ENCODE results near the gene SLC27A6.

The SLC27A6 gene

DNA sequence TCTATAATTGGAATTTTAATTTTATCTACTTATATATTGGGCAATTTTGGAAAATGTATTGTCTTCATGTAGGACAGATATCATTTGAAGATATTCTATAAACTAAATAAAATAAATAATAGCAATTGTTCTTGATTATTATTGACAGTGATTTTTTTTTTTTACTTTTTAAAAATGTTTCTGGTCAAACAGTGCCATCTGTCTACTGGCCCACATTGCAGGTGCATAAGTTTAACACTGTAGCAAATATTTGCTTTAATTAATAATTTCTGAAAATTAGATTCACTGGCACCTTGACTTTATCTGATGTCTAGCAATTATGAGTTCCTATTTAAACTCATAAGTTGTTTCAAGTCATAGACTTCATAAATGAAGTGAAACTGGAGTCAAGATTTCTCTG is 88.2 kb downstream of the SLC27A6 start:
- H3K27me3 ChIP-seq (ENCODE audit: insufficient read depth, low read length, poor library complexity, severe bottlenecking) = no peaks in the 10 kb centered on the region
- no peak for TF ChIP-seq CTCF (conservative IDR thresholded peaks at IDR 0.05; ENCODE audit: low read length)
- no peak for TF ChIP-seq EZH2phosphoT487 (IDR thresholded peaks at IDR 0.05; ENCODE audit: borderline replicate concordance)
- no peaks in the 10 kb centered on the region for H4K20me1 ChIP-seq (ENCODE audit: insufficient read depth, low read length, poor library complexity, severe bottlenecking)
- no peak overlapping the region for H2AFZ ChIP-seq (ENCODE audit: low read length)
- H3K4me2 ChIP-seq (ENCODE audit: low read depth, low read length, poor library complexity, severe bottlenecking) = no peak overlapping the region
- H3K36me3 ChIP-seq (ENCODE audit: insufficient read depth, low read length) = no peaks in the 10 kb centered on the region
- H3K9ac ChIP-seq (ENCODE audit: low read depth, low read length, poor library complexity, severe bottlenecking) = no peak overlapping the region
- H3K4me1 ChIP-seq (ENCODE audit: insufficient read depth, low read length, poor library complexity, severe bottlenecking) = no peaks in the 10 kb centered on the region
- no peak overlapping the region for H3K4me3 ChIP-seq (ENCODE audit: low read length, poor library complexity, severe bottlenecking)
- H3F3A ChIP-seq (ENCODE audit: low read depth) = no peaks in the 10 kb centered on the region
- H3K9me3 ChIP-seq (ENCODE audit: insufficient read depth, low read depth, low read length) = no peaks in the 10 kb centered on the region
- H3K79me2 ChIP-seq (ENCODE audit: insufficient read depth, low read length) = no peaks in the 10 kb centered on the region
- H3K9me2 ChIP-seq (replicated peaks; ENCODE audit: low read depth, low read length) = no peaks in the 10 kb centered on the region

GRCh38 chr5:129057329-129057728 is 92.0 kb downstream of the SLC27A6 start:
- no peak overlapping the region for H3K9ac ChIP-seq (ENCODE audit: low read depth, low read length, poor library complexity, severe bottlenecking)
- H4K20me1 ChIP-seq (ENCODE audit: insufficient read depth, low read length, poor library complexity, severe bottlenecking) = no peaks in the 10 kb centered on the region
- H3K79me2 ChIP-seq (ENCODE audit: insufficient read depth, low read length) = no peaks in the 10 kb centered on the region
- H3K4me3 ChIP-seq (ENCODE audit: low read length, poor library complexity, severe bottlenecking) = no peak overlapping the region
- no peaks in the 10 kb centered on the region for H3F3A ChIP-seq (ENCODE audit: low read depth)
- H3K9me2 ChIP-seq (replicated peaks; ENCODE audit: low read depth, low read length) = no peaks in the 10 kb centered on the region
- no peaks in the 10 kb centered on the region for H3K9me3 ChIP-seq (ENCODE audit: insufficient read depth, low read depth, low read length)
- no peaks in the 10 kb centered on the region for H3K4me1 ChIP-seq (ENCODE audit: insufficient read depth, low read length, poor library complexity, severe bottlenecking)
- no peaks in the 10 kb centered on the region for H3K27me3 ChIP-seq (ENCODE audit: insufficient read depth, low read length, poor library complexity, severe bottlenecking)
- no peaks in the 10 kb centered on the region for H3K36me3 ChIP-seq (ENCODE audit: insufficient read depth, low read length)
- no peak overlapping the region for H3K4me2 ChIP-seq (ENCODE audit: low read depth, low read length, poor library complexity, severe bottlenecking)
- TF ChIP-seq CTCF (conservative IDR thresholded peaks at IDR 0.05; ENCODE audit: low read length) (no peak), EZH2phosphoT487 (IDR thresholded peaks at IDR 0.05; ENCODE audit: borderline replicate concordance) (no peak)
- no peak overlapping the region for H2AFZ ChIP-seq (ENCODE audit: low read length)

DNA sequence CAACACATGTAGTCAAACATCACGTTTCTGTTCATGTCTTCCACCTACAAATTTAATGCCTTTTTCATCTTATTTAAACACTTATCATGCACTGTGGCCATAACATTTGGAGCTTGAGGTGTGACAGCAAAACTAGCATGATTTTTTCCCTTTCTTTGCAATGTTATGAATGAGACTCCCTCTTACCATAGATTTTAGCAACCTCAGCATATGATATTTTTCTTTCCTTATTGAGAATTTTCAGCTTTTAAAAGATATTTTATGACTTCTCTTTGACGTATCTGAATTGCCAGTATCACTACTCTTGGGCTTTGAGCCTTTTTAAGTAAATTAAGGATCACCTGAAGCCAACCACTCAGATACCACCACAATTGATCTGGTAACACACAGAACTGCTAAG is 96.6 kb downstream of the SLC27A6 start:
- Histone ChIP-seq H3K9me3 (ENCODE audit: insufficient read depth, low read depth, low read length) (no peaks in the 10 kb centered on the region), H3F3A (ENCODE audit: low read depth) (no peaks in the 10 kb centered on the region), H3K9ac (ENCODE audit: low read depth, low read length, poor library complexity, severe bottlenecking) (no peak overlapping the region), H3K9me2 (replicated peaks; ENCODE audit: low read depth, low read length) (no peaks in the 10 kb centered on the region), H3K79me2 (ENCODE audit: insufficient read depth, low read length) (no peaks in the 10 kb centered on the region), H3K36me3 (ENCODE audit: insufficient read depth, low read length) (no peaks in the 10 kb centered on the region), H3K4me3 (ENCODE audit: low read length, poor library complexity, severe bottlenecking) (no peak overlapping the region), H4K20me1 (ENCODE audit: insufficient read depth, low read length, poor library complexity, severe bottlenecking) (no peaks in the 10 kb centered on the region), H3K4me2 (ENCODE audit: low read depth, low read length, poor library complexity, severe bottlenecking) (no peak overlapping the region), H3K4me1 (ENCODE audit: insufficient read depth, low read length, poor library complexity, severe bottlenecking) (no peaks in the 10 kb centered on the region), H3K27me3 (ENCODE audit: insufficient read depth, low read length, poor library complexity, severe bottlenecking) (no peaks in the 10 kb centered on the region), H2AFZ (ENCODE audit: low read length) (no peak overlapping the region)
- TF ChIP-seq EZH2phosphoT487 (IDR thresholded peaks at IDR 0.05; ENCODE audit: borderline replicate concordance) (no peak), CTCF (conservative IDR thresholded peaks at IDR 0.05; ENCODE audit: low read length) (no peak)

Data from Loucy (cell line).